NCI-H1930 (cell line): Measurements from ENCODE around the gene CAPN13.

Experiments used
- DNase-seq, 2 experiments: peaks; one replicate each; lab custom pipeline; 2025; lab: John Stamatoyannopoulos, UW

CAPN13 gene

DNA sequence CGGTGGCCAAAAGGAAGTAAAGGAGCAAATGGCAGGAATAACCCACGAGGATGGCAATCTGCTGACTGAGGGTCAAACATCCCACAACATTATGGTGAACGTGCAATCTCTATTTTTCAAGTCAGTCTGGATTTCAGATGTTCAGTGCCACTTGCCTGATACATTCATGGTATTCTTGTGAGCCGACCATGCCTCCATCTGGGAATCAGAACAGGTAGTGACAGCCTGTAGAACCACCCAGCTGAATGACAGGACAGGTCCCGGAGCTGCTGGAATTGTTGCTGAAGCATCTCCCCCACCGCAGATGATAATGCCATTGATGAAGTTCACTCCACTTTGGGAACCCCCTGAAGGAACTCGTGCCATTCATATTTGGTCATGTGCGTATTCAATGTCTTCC, 123.2 kb downstream of the CAPN13 start:
- DNase-seq = no peak

DNA sequence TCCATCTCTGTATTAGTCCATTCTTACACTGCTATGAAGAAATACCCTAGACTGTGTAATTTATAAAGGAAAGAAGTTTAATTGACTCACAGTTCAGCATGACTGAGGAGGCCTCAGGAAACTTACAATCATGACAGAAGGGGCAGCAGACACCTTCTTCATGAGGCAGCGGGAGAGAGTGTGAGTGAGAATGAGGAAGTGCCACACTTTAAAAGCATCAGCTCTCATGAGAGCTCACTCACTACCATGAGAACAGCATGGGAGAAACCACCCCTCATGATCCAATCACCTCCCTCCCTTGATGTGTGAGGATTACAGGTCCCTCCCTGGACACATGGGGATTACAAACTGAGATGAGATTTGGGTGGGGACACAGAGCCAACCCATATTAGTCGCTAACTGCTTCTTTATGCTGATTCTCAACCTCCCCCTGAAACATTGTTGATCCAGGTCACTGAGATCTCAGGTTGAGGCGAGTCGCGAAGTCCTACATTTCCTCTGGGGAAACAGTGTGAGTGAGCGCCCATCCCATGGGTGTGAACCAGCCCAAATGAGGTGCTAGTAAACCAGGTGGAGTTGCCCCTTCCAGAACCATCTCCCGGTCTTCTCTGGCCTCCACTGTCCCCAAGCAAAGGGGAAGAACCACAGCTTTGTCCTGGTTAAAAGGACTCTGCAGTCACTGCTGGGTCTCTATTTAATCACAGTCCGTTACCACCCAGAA, 123.8 kb downstream of the CAPN13 start:
- DNase-seq = no peak

DNA sequence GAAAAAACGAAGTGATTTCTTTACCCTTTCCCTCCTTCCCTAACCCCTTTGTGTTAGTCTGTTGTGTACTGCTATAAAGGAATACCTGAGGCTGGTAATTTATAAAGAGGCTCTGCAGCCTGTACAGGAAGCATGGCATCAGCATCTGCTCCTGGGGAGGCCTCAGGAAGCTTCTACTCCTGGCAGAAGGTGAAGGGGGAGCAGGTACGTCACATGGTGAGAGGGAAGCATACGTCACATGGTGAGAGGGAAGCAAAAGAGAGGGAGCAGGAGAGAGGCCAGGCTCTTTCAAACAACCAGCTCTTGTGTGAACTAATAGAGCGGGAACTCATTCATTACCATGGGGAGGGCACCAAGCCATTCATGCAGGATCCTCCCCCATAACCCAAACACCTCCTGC, 126.2 kb downstream of the CAPN13 start:
- no peak for DNase-seq

DNA sequence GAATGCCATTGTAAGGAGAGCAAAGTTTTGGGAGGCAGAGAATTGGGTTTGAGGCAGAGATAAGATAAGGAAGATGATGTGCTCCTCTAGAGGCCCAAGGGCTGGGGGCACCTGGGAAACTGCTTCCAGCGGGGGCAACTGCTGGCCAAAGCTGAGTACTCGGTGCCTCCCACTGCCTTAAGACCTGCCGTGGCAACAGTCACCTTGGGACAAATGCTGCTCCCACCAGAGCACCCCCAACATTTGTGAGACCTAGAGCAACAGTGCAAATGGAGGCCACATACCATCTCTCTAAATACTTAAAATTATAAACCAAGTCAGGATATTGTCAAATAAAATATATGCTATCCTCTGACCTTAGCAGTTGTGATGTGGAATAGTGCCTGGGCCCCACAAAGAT, 127.1 kb downstream of the CAPN13 start:
- DNase-seq = no peak

DNA sequence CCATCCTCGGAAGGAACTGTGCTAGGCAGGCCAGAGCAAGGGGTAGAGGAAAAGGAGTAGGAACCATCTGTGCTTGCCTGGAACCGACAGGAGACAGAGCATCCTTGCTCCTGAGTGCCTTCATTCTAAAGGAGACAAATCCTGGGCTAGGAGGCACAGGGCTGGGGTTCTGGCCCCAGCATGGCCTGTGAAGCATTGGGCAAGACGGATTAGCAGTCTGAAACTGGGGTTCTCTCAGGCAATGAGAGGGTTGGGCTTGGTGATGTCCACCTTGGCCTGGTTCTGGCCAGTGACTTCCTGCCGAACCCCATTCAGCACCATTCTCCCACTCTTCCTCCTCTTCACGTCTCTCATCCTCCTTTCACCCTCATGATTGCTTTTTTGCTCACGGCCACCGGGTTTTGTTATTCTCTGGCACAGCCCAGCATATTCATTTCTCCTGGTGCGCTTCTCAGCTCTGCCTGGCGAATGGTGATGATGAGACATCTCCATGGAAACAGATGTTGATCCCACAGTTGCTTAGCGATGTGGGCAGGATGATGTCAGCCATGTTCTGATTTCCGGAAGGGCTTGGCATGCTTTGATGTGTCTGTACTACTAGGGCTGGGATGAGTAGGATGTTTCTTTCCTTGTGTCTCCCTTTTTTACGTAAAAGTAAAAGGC, 127.7 kb downstream of the CAPN13 start:
- no peak for DNase-seq

DNA sequence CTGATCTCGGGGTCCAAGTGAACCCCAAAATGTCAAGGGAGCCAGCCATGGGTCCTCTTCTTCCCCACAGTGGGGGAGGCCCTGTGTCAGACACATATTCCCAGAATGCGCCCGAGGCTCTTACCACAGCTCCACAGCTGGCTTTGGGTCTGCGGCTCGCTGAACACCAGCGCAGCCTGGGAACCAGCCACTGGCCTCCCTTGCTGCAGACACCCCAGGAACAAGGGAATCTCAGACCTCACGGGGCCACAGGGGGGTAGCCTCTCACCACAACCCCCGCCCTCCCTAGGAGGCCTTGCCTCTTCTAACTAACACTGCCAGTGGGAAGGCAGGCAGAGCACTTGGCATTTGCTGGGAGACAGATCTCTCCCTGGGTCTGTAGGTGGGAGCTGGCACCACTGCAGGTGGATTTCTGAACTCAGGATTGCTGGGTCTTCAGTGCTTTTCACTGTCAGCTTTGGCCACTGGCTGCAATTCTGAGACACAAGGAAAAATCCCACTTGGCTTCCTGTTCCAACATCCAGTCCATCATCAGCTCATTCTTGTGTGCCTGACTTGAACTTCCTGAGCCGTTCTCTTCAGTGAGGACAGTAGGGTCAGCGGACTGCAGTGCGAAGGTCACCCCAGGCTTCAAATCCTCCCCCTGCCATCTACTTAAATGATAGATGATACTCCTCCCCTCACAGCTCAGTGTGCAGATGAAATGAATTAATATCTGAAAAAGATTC, 128.7 kb downstream of the CAPN13 start:
- DNase-seq = no peak

DNA sequence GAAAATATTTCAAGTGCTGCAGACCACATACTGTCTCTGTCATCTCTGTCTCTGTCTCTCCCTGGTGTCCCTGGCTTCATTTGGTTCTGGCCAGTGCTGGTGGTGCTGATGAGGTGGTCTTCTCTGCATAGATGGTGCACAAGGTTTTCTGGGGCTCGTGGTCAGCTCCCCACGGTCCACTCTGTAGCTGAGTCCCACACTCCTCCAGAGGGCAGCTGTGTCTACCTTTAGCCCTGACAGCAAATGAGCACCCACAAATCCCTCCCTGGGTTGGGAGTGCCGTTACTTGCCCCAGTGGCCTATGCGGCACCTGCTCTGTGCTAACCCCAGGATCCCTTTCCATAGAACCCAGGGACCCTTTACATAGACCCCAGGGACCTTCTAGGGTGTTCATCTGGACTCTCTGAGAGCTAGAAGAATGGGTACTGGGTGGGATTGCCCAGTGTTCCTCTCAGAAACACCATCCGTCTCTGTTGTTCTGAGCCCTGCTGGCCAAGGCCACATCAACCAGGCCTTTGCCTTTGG, 129.3 kb downstream of the CAPN13 start:
- DNase-seq = no peak

DNA sequence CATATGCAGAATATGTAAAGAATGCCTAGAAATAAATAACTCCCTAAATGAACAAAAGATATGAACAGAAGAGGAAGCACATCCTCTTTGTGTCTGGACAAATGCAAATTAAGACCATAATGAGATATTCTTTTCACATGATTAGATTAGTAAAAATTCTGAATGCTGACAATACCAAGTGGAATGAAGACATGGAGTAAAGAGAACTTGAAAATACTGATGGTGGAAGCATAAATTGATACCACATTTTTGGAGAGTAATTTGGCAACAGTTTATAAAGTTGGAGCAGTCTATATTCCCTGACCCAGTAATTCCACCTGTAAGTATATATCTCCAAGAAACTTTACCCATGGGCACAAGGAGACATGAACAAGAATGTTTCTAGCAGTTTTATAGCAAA, 130.0 kb downstream of the CAPN13 start:
- no peak for DNase-seq

DNA sequence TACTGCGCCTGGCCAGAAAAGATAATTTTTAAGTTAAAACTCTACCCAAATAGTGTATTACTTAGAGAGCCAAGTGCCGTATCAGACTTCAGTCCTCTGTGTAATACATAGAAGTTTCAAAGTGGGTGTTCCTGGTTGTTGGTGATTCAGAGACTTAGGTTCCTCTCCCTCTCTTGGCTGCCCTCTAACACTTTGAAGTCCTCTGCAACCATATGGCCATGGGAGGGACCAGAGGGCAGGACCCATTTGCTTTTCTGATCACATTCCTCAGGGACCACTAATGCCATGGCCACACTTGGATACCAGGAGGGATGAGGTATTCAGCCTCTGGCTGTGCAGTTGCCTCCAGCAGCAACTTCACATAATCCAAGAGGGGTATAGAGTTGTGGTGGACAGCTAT, 131.5 kb downstream of the CAPN13 start:
- no peak for DNase-seq

DNA sequence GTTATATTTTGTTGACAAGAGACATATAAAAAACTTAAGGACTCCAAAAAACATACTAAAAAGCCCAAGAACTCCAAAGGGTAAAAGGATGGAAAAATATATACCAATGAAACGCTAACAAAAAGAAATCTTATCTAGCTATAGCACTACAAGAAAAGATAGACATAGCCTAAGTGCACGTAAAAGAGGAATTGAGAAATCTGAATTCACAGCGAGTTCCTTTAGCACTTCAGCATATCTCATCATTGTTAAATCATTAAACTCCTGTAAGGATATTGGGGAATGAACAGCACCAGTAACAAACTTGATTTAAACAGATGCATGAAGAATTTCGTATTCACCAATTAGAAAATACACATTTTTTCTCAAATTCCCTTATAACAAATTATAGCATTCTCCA, 134.1 kb downstream of the CAPN13 start:
- no peak for DNase-seq
